ENCODE results near the gene RBM10.
"Not testable (repeated sequence)": the region's sequence is repeated elsewhere in the genome, so short reads cannot be mapped to it uniquely, and the experiment has no call there.

RBM10 gene

GRCh38 chrX:47133493-47133892, 11.5 kb upstream of the RBM10 start:
- H3K9me3 ChIP-seq (ENCODE audit: control insufficient read depth, low read depth, low read length) = peaks cover 8% of the 10 kb centered on the region
- H3K27ac ChIP-seq (ENCODE audit: low read length) = no peak overlapping the region
- H3K4me1 ChIP-seq (ENCODE audit: control insufficient read depth, low read depth, low read length) = no peaks in the 10 kb centered on the region
- H3K36me3 ChIP-seq (ENCODE audit: control insufficient read depth, low read depth, low read length) = no peaks in the 10 kb centered on the region
- H3K4me3 ChIP-seq (ENCODE audit: low read length) = no peak overlapping the region
- H3K27me3 ChIP-seq (ENCODE audit: control insufficient read depth, insufficient read depth, low read length) = no peaks in the 10 kb centered on the region
- H3K9ac ChIP-seq (ENCODE audit: low read length) = no peak overlapping the region

- not testable (repeated sequence) for H3K9ac ChIP-seq (ENCODE audit: low read length); H3K36me3 ChIP-seq (ENCODE audit: control insufficient read depth, low read depth, low read length); H3K4me1 ChIP-seq (ENCODE audit: control insufficient read depth, low read depth, low read length); H3K4me3 ChIP-seq (ENCODE audit: low read length); H3K9me3 ChIP-seq (ENCODE audit: control insufficient read depth, low read depth, low read length); H3K27me3 ChIP-seq (ENCODE audit: control insufficient read depth, insufficient read depth, low read length); H3K27ac ChIP-seq (ENCODE audit: low read length)
Observed at GRCh38 chrX:47135650-47136049, 9.4 kb upstream of the RBM10 start.

- peaks cover 6% of the 10 kb centered on the region for H3K36me3 ChIP-seq (ENCODE audit: control insufficient read depth, low read depth, low read length)
- no peak overlapping the region for H3K9ac ChIP-seq (ENCODE audit: low read length)
- no peaks in the 10 kb centered on the region for H3K4me1 ChIP-seq (ENCODE audit: control insufficient read depth, low read depth, low read length)
- H3K27me3 ChIP-seq (ENCODE audit: control insufficient read depth, insufficient read depth, low read length) = no peaks in the 10 kb centered on the region
- no peak overlapping the region for H3K27ac ChIP-seq (ENCODE audit: low read length)
- H3K9me3 ChIP-seq (ENCODE audit: control insufficient read depth, low read depth, low read length) = peaks cover 5% of the 10 kb centered on the region
- H3K4me3 ChIP-seq (ENCODE audit: low read length) = no peak overlapping the region
Observed at GRCh38 chrX:47138171-47138570, 6.8 kb upstream of the RBM10 start.

GRCh38 chrX:47143894-47144625, 961 bp upstream of the RBM10 start:
- H3K4me1 ChIP-seq (ENCODE audit: control insufficient read depth, low read depth, low read length) = no peaks in the 10 kb centered on the region
- H3K36me3 ChIP-seq (ENCODE audit: control insufficient read depth, low read depth, low read length) = peaks cover 6% of the 10 kb centered on the region
- peaks cover 3% of the 10 kb centered on the region for H3K9me3 ChIP-seq (ENCODE audit: control insufficient read depth, low read depth, low read length)
- H3K4me3 ChIP-seq (ENCODE audit: low read length) = peak overlapping the region; percentile 69
- no peaks in the 10 kb centered on the region for H3K27me3 ChIP-seq (ENCODE audit: control insufficient read depth, insufficient read depth, low read length)
- peak overlapping the region; percentile 84 for H3K9ac ChIP-seq (ENCODE audit: low read length)
- peak overlapping the region; percentile 86 for H3K27ac ChIP-seq (ENCODE audit: low read length)

- peaks cover 6% of the 10 kb centered on the region for H3K36me3 ChIP-seq (ENCODE audit: control insufficient read depth, low read depth, low read length)
- H3K4me3 ChIP-seq (ENCODE audit: low read length) = peak overlapping the region; percentile 69
- peak overlapping the region; percentile 75 for H3K27ac ChIP-seq (ENCODE audit: low read length)
- peaks cover 3% of the 10 kb centered on the region for H3K9me3 ChIP-seq (ENCODE audit: control insufficient read depth, low read depth, low read length)
- no peaks in the 10 kb centered on the region for H3K4me1 ChIP-seq (ENCODE audit: control insufficient read depth, low read depth, low read length)
- no peaks in the 10 kb centered on the region for H3K27me3 ChIP-seq (ENCODE audit: control insufficient read depth, insufficient read depth, low read length)
- H3K9ac ChIP-seq (ENCODE audit: low read length) = peak overlapping the region; percentile 84
Observed at GRCh38 chrX:47145395-47146120, 537 bp downstream of the RBM10 start.

DNA sequence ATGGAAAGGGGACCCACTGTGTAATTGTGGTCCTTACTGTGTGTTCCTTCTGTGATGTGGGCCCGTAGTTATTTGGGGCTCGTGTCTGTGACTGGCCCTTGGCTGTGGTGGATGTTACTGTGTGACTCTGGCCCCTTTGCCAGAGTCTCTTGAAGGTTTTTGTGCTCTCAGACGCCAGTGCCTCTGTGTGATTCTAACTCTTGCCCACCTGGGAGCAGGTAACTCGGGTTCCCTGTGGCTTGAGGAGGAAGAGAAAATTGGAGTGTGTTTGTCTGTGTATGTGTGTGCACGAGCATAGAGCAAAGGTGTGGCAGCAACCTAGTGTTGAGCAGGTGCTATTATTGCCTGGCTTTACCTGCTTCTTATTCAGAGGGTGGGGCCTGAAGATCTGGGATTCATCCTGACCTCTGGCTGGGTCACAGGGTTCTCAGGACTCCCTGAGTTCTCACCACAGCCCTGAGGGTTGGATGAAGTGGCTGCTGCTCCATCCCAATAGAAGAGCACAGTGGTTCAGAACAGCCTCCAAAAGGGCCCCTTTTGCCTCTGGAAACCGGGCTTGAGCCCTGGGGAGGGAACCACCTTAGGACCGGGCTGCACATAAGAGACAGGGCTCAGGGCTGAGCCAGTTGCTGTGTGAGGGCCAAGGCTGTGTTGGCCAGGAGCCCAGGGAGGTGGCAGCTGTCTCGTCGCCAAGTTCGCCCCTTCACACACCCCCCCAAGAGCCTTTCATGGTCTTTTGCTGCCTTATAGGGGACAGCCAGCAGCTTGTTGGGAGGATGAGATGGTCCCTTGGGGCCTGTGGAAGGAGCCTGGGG, 1.3 kb downstream of the RBM10 start:
- Histone ChIP-seq H3K27me3 (ENCODE audit: control insufficient read depth, insufficient read depth, low read length) (no peaks in the 10 kb centered on the region), H3K4me1 (ENCODE audit: control insufficient read depth, low read depth, low read length) (no peaks in the 10 kb centered on the region), H3K27ac (ENCODE audit: low read length) (no peak overlapping the region), H3K36me3 (ENCODE audit: control insufficient read depth, low read depth, low read length) (peaks cover 6% of the 10 kb centered on the region), H3K9ac (ENCODE audit: low read length) (peak overlapping the region; percentile 84), H3K4me3 (ENCODE audit: low read length) (peak overlapping the region; percentile 69), H3K9me3 (ENCODE audit: control insufficient read depth, low read depth, low read length) (peaks cover 3% of the 10 kb centered on the region)

GRCh38 chrX:47146936-47147859, 2.2 kb downstream of the RBM10 start:
- H3K27me3 ChIP-seq (ENCODE audit: control insufficient read depth, insufficient read depth, low read length) = no peaks in the 10 kb centered on the region
- no peak overlapping the region for H3K9ac ChIP-seq (ENCODE audit: low read length)
- peak overlapping the region; percentile 69 for H3K4me3 ChIP-seq (ENCODE audit: low read length)
- peaks cover under 1% of the 10 kb centered on the region for H3K36me3 ChIP-seq (ENCODE audit: control insufficient read depth, low read depth, low read length)
- no peak overlapping the region for H3K27ac ChIP-seq (ENCODE audit: low read length)
- H3K9me3 ChIP-seq (ENCODE audit: control insufficient read depth, low read depth, low read length) = peaks cover 3% of the 10 kb centered on the region
- H3K4me1 ChIP-seq (ENCODE audit: control insufficient read depth, low read depth, low read length) = no peaks in the 10 kb centered on the region

GRCh38 chrX:47148946-47149345, 3.9 kb downstream of the RBM10 start:
- H3K27ac ChIP-seq (ENCODE audit: low read length) = no peak overlapping the region
- H3K36me3 ChIP-seq (ENCODE audit: control insufficient read depth, low read depth, low read length) = no peaks in the 10 kb centered on the region
- no peak overlapping the region for H3K9ac ChIP-seq (ENCODE audit: low read length)
- H3K4me1 ChIP-seq (ENCODE audit: control insufficient read depth, low read depth, low read length) = no peaks in the 10 kb centered on the region
- H3K27me3 ChIP-seq (ENCODE audit: control insufficient read depth, insufficient read depth, low read length) = no peaks in the 10 kb centered on the region
- no peak overlapping the region for H3K4me3 ChIP-seq (ENCODE audit: low read length)
- H3K9me3 ChIP-seq (ENCODE audit: control insufficient read depth, low read depth, low read length) = no peaks in the 10 kb centered on the region

GRCh38 chrX:47151435-47151834, 6.4 kb downstream of the RBM10 start:
- Histone ChIP-seq H3K9me3 (ENCODE audit: control insufficient read depth, low read depth, low read length) (no peaks in the 10 kb centered on the region), H3K27ac (ENCODE audit: low read length) (no peak overlapping the region), H3K9ac (ENCODE audit: low read length) (no peak overlapping the region), H3K27me3 (ENCODE audit: control insufficient read depth, insufficient read depth, low read length) (no peaks in the 10 kb centered on the region), H3K4me1 (ENCODE audit: control insufficient read depth, low read depth, low read length) (no peaks in the 10 kb centered on the region), H3K36me3 (ENCODE audit: control insufficient read depth, low read depth, low read length) (peaks cover 3% of the 10 kb centered on the region), H3K4me3 (ENCODE audit: low read length) (no peak overlapping the region)

- Histone ChIP-seq H3K9me3 (ENCODE audit: control insufficient read depth, low read depth, low read length) (no peaks in the 10 kb centered on the region), H3K4me3 (ENCODE audit: low read length) (no peak overlapping the region), H3K4me1 (ENCODE audit: control insufficient read depth, low read depth, low read length) (no peaks in the 10 kb centered on the region), H3K36me3 (ENCODE audit: control insufficient read depth, low read depth, low read length) (peaks cover 7% of the 10 kb centered on the region), H3K9ac (ENCODE audit: low read length) (no peak overlapping the region), H3K27ac (ENCODE audit: low read length) (no peak overlapping the region), H3K27me3 (ENCODE audit: control insufficient read depth, insufficient read depth, low read length) (no peaks in the 10 kb centered on the region)
Observed at GRCh38 chrX:47156611-47157520, 11.8 kb downstream of the RBM10 start.

Measured in iPS-18a (cell line).